Effector memory CD8-positive, alpha-beta T cell (primary cell): Measurements from ENCODE around the gene GREM2.

Experiments
- ATAC-seq: fragments of 150-1000 bp; cut with Tn5 transposase; replicated peaks from 2 replicates; pipeline ENCODE4 v1.10.0; 2021; ENCODE audit warnings: mild to moderate bottlenecking, moderate library complexity
- DNase-seq, 3 experiments: peaks; one replicate each; pipeline ENCODE4 v3.0.0; 2021
- H3K27ac Mint-ChIP-seq, 2 donors: one replicate each; pipeline ENCODE4 v1.8.0; 2022; ENCODE audit warnings: mild to moderate bottlenecking in 2 of 2, mixed read lengths in 2 of 2, moderate library complexity in 2 of 2
- H3K27me3 Mint-ChIP-seq, 2 donors: one replicate each; pipeline ENCODE4 v1.8.0; 2022; ENCODE audit warnings: mixed read lengths in 2 of 2
- H3K36me3 Mint-ChIP-seq: one replicate; pipeline ENCODE4 v1.8.0; 2022; ENCODE audit warnings: mild to moderate bottlenecking, moderate library complexity, mixed read lengths; ENCODE audit not compliant: insufficient read depth
- H3K4me1 Mint-ChIP-seq, 2 donors: one replicate each; pipeline ENCODE4 v1.8.0; 2022; ENCODE audit warnings: low read depth in 2 of 2, mixed read lengths in 2 of 2
- H3K4me3 Mint-ChIP-seq, 2 donors: one replicate each; pipeline ENCODE4 v1.8.0; 2022; ENCODE audit warnings: mild to moderate bottlenecking in 2 of 2, mixed read lengths in 2 of 2, moderate library complexity in 2 of 2
- H3K9me3 Mint-ChIP-seq, 2 donors: one replicate each; pipeline ENCODE4 v1.8.0; 2022; ENCODE audit warnings: mixed read lengths in 2 of 2

GREM2 gene

GRCh38 chr1:240498335-240498734, 113.6 kb downstream of the GREM2 start:
- DNase-seq (no peak), ATAC-seq (no peak)
- Mint-ChIP-seq H3K27ac (no peak overlapping the region), H3K4me1 (no peaks in the 10 kb centered on the region), H3K27me3 (no peaks in the 10 kb centered on the region), H3K9me3 (peaks cover 0 to 3% of the 10 kb centered on the region in 2 donors), H3K36me3 (no peaks in the 10 kb centered on the region), H3K4me3 (no peak overlapping the region)

- Mint-ChIP-seq H3K4me3 (no peak overlapping the region), H3K9me3 (peaks cover 0 to 3% of the 10 kb centered on the region in 2 donors), H3K4me1 (no peaks in the 10 kb centered on the region), H3K36me3 (no peaks in the 10 kb centered on the region), H3K27ac (no peak overlapping the region), H3K27me3 (no peaks in the 10 kb centered on the region)
- DNase-seq (no peak), ATAC-seq (no peak)
These were observed 114.0 kb downstream of the GREM2 start for GRCh38 chr1:240497908-240498307.

GRCh38 chr1:240496941-240497340, 115.0 kb downstream of the GREM2 start:
- H3K4me3 Mint-ChIP-seq, result no peak overlapping the region
- H3K4me1 Mint-ChIP-seq, result no peaks in the 10 kb centered on the region
- DNase-seq, result no peak
- peaks cover 0 to 3% of the 10 kb centered on the region in 2 donors for H3K9me3 Mint-ChIP-seq
- peaks cover 0 to 3% of the 10 kb centered on the region in 2 donors for H3K27me3 Mint-ChIP-seq
- H3K36me3 Mint-ChIP-seq, result no peaks in the 10 kb centered on the region
- no peak overlapping the region for H3K27ac Mint-ChIP-seq
- ATAC-seq, result no peak

GRCh38 chr1:240496356-240496755, 115.6 kb downstream of the GREM2 start:
- no peak for DNase-seq
- Mint-ChIP-seq H3K4me3 (no peak overlapping the region), H3K27me3 (peaks cover 0 to 7% of the 10 kb centered on the region in 2 donors), H3K9me3 (peaks cover 0 to 3% of the 10 kb centered on the region in 2 donors), H3K4me1 (no peaks in the 10 kb centered on the region), H3K27ac (no peak overlapping the region), H3K36me3 (no peaks in the 10 kb centered on the region)
- ATAC-seq, result no peak

- Mint-ChIP-seq H3K27ac (no peak overlapping the region), H3K4me1 (no peaks in the 10 kb centered on the region), H3K36me3 (no peaks in the 10 kb centered on the region), H3K27me3 (peaks cover 0 to 7% of the 10 kb centered on the region in 2 donors), H3K9me3 (peaks cover 0 to 6% of the 10 kb centered on the region in 2 donors), H3K4me3 (no peak overlapping the region)
- no peak for ATAC-seq
- DNase-seq, result no peak
These were observed 116.4 kb downstream of the GREM2 start for GRCh38 chr1:240495601-240496000.

GRCh38 chr1:240492832-240493440, 119.0 kb downstream of the GREM2 start:
- Mint-ChIP-seq H3K27me3 (peaks cover 0 to 7% of the 10 kb centered on the region in 2 donors), H3K4me1 (no peaks in the 10 kb centered on the region), H3K9me3 (peaks cover 0 to 6% of the 10 kb centered on the region in 2 donors), H3K4me3 (peak overlapping the region in 1 of 2 donors; percentile 69), H3K36me3 (no peaks in the 10 kb centered on the region), H3K27ac (no peak overlapping the region)
- peak in 2 of 3 experiments; percentile 24 to 25 for DNase-seq
- peak; percentile 91 for ATAC-seq

GRCh38 chr1:240491796-240492195, 120.2 kb downstream of the GREM2 start:
- Mint-ChIP-seq H3K27ac (no peak overlapping the region), H3K4me3 (peak overlapping the region in 1 of 2 donors; percentile 21), H3K9me3 (peaks cover 0 to 9% of the 10 kb centered on the region in 2 donors), H3K4me1 (no peaks in the 10 kb centered on the region), H3K36me3 (no peaks in the 10 kb centered on the region), H3K27me3 (peaks cover 0 to 7% of the 10 kb centered on the region in 2 donors)
- DNase-seq, result no peak
- ATAC-seq, result no peak

GRCh38 chr1:240491156-240491555, 120.8 kb downstream of the GREM2 start:
- no peaks in the 10 kb centered on the region for H3K36me3 Mint-ChIP-seq
- peak overlapping the region in 1 of 2 donors; percentile 4 for H3K27ac Mint-ChIP-seq
- H3K4me1 Mint-ChIP-seq, result no peaks in the 10 kb centered on the region
- peaks cover 0 to 11% of the 10 kb centered on the region in 2 donors for H3K9me3 Mint-ChIP-seq
- ATAC-seq, result no peak
- no peak overlapping the region for H3K4me3 Mint-ChIP-seq
- H3K27me3 Mint-ChIP-seq, result peaks cover 0 to 7% of the 10 kb centered on the region in 2 donors
- no peak for DNase-seq

GRCh38 chr1:240487493-240487892, 124.5 kb downstream of the GREM2 start:
- H3K36me3 Mint-ChIP-seq, result no peaks in the 10 kb centered on the region
- no peak overlapping the region for H3K27ac Mint-ChIP-seq
- H3K27me3 Mint-ChIP-seq, result peaks cover 0 to 7% of the 10 kb centered on the region in 2 donors
- H3K4me1 Mint-ChIP-seq, result no peaks in the 10 kb centered on the region
- H3K4me3 Mint-ChIP-seq, result no peak overlapping the region
- peaks cover 0 to 12% of the 10 kb centered on the region in 2 donors for H3K9me3 Mint-ChIP-seq
- no peak for ATAC-seq
- DNase-seq, result no peak

GRCh38 chr1:240486611-240487010, 125.3 kb downstream of the GREM2 start:
- Mint-ChIP-seq H3K4me1 (no peaks in the 10 kb centered on the region), H3K4me3 (no peak overlapping the region), H3K27ac (no peak overlapping the region), H3K9me3 (peaks cover 0 to 12% of the 10 kb centered on the region in 2 donors), H3K27me3 (peaks cover 0 to under 1% of the 10 kb centered on the region in 2 donors), H3K36me3 (no peaks in the 10 kb centered on the region)
- DNase-seq, result no peak
- no peak for ATAC-seq

GRCh38 chr1:240484804-240485443, 127.0 kb downstream of the GREM2 start:
- no peak for ATAC-seq
- no peak for DNase-seq
- Mint-ChIP-seq H3K27ac (no peak overlapping the region), H3K36me3 (no peaks in the 10 kb centered on the region), H3K9me3 (peaks cover 0 to 9% of the 10 kb centered on the region in 2 donors), H3K4me3 (no peak overlapping the region), H3K4me1 (no peaks in the 10 kb centered on the region), H3K27me3 (no peaks in the 10 kb centered on the region)

- no peak for DNase-seq
- Mint-ChIP-seq H3K4me1 (no peaks in the 10 kb centered on the region), H3K27me3 (peaks cover 0 to 11% of the 10 kb centered on the region in 2 donors), H3K9me3 (peaks cover 0 to 10% of the 10 kb centered on the region in 2 donors), H3K27ac (no peak overlapping the region), H3K36me3 (no peaks in the 10 kb centered on the region), H3K4me3 (no peak overlapping the region)
- no peak for ATAC-seq
These were observed 133.4 kb downstream of the GREM2 start for GRCh38 chr1:240478536-240478935.

- Mint-ChIP-seq H3K4me3 (no peak overlapping the region), H3K27ac (no peak overlapping the region), H3K9me3 (peaks cover 0 to 10% of the 10 kb centered on the region in 2 donors), H3K4me1 (no peaks in the 10 kb centered on the region), H3K36me3 (no peaks in the 10 kb centered on the region), H3K27me3 (peaks cover 0 to 11% of the 10 kb centered on the region in 2 donors)
- DNase-seq, result no peak
- ATAC-seq, result no peak
These were observed 136.1 kb downstream of the GREM2 start for GRCh38 chr1:240475832-240476231.

- ATAC-seq (no peak), DNase-seq (no peak)
- Mint-ChIP-seq H3K4me3 (no peak overlapping the region), H3K27ac (no peak overlapping the region), H3K36me3 (no peaks in the 10 kb centered on the region), H3K9me3 (peaks cover 0 to 10% of the 10 kb centered on the region in 2 donors), H3K4me1 (no peaks in the 10 kb centered on the region), H3K27me3 (peaks cover 0 to 11% of the 10 kb centered on the region in 2 donors)
These were observed 137.8 kb downstream of the GREM2 start for GRCh38 chr1:240474133-240474614.
